Stimulated activated CD4-positive, alpha-beta T cell treated with anti-CD3 and anti-CD28 coated beads, Interleukin-4, amount 100 ng/mL, for 1 hour (primary cell): Measurements from ENCODE around the gene RFC3.
"Not testable (repeated sequence)": the region's sequence is repeated elsewhere in the genome, so short reads cannot be mapped to it uniquely, and the experiment has no call there.

Source experiments
- DNase-seq: peaks from one replicate; pipeline ENCODE4 v3.0.0-alpha.2; 2020

RFC3 gene, protein sequence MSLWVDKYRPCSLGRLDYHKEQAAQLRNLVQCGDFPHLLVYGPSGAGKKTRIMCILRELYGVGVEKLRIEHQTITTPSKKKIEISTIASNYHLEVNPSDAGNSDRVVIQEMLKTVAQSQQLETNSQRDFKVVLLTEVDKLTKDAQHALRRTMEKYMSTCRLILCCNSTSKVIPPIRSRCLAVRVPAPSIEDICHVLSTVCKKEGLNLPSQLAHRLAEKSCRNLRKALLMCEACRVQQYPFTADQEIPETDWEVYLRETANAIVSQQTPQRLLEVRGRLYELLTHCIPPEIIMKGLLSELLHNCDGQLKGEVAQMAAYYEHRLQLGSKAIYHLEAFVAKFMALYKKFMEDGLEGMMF

DNA sequence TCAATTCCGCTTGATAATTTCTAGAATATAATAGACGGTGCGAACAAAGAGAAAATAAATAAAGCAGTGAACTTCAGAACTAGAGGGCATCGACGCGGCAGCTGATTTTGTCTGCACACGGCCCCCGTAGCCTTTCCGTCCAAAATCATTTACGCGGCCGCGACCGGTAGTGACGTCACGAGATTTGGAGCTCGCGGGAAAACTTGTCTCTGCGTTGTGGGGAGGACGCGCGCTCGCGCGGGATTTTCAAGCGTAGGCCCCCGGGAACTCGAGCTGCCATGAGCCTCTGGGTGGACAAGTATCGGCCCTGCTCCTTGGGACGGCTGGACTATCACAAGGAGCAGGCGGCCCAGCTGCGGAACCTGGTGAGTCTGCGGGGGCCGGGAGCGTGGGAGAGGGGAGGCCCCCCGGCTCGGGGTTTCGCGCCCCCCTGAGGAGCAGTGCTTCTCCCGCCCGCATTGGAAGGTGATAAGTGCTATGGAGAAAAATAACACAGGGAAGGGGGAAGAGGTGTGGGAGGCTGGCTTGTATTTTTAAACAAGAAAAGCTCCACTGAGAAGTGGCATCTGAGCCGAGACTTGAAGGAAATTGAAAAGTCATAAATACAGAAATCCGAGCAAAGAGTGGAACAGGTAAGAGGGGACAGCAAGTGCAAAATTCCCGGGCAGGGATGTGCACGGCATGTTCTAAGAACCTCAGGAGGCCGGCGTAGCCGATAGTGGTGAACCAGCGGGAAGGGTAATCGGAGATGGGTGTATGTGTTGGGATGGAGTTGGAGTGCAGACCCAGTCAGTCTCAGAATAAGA lies at the start of gene RFC3:
RFC3 (plus strand) TSS at position 249 of the 806 bp plus-strand sequence; CDS start at position 279, 30 bp downstream.
- DNase-seq, result peak; percentile 90

DNA sequence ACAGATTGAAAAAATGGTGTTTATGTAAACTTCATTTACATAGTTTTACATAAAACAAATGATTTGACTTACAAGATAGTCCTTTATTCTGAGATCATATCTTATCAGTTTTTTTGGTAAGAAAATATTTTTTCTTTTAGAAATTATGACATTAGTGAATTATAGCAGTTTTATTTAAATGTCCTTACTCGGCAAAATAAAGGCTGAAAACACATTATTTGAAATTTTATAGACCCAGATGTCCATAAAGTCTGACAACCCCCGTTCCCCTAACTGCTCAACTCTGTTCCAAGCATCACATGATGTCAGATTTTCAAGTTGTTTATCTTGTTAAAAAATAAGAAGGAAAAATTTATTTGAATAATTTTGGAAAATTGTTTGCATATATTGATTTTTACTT lies 46.7 kb upstream of the RFC3 start:
- DNase-seq, result no peak

DNA sequence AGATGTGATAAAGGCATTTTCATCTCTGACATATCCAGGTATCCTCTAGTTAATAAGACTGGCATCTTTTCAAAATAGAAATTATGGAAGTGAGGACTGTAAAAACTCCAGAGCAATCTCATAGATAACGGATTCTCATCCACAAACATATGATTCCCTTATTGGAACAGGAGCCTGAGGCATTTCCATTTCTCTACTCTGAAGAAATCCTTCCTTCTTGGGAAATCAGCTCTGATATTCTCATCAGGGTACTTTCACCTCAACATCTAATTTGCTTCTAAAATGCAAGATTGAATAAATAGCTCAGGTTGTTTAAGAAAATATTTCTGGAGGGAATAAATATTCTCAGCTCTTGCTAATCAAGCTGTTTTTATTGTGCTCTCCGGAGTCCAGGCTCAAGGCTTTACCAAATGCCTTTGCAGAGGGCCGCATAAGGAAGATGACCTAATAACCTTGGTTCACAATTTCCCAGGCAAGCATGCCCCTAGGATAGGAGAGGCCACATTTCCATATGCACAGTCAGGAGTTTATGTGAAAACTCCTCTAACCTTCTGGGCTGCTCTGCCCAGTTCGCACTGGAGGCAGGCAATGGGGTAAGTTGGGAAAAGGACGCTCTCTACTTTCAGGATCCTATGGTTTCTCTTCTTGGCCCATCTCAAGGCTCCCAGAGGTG lies 44.0 kb upstream of the RFC3 start:
- no peak for DNase-seq

- no peak for DNase-seq
These were observed 42.4 kb upstream of the RFC3 start for GRCh38 chr13:33775339-33776108.

GRCh38 chr13:33776239-33776881 lies 41.6 kb upstream of the RFC3 start:
- DNase-seq, result no peak

DNA sequence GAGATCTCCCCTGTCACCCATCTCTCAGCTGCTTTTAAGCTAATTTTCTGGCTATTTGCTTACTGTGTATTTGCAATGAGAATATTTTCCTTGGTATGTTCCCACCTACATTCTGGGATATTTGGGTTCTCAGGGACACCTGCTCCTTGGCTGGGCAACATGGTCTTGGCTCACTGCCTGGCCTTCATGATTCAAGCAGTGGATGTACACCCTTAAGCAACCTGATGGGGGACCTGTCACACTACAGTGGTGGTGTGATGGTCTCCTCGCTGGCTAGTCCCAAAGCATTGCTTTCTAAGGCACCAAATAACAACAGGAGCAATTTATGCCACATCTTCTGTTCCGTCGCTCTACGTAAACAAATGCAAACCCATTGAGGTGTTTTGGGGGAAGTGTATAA lies 35.3 kb upstream of the RFC3 start:
- DNase-seq, result no peak

DNA sequence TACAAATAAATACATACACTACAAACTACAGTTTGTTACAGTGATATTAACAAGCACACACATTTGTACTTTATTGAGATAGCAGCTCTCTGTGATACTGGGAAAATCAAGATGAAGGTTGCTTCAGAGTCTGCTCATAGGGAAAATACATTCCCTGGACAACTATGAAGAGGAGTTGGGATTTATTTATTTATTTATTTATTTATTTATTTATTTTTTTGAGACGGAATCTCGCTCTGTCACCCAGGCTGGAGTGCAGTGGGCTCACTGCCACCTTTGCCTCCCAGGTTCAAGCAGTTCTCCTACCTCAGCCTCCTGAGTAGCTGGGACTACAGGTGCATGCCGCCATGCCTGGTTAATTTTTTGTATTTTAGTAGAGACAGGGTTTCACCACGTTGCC lies 34.7 kb upstream of the RFC3 start:
- not testable (repeated sequence) for DNase-seq

- no peak for DNase-seq
These were observed 33.2 kb upstream of the RFC3 start for GRCh38 chr13:33784738-33785137.

DNA sequence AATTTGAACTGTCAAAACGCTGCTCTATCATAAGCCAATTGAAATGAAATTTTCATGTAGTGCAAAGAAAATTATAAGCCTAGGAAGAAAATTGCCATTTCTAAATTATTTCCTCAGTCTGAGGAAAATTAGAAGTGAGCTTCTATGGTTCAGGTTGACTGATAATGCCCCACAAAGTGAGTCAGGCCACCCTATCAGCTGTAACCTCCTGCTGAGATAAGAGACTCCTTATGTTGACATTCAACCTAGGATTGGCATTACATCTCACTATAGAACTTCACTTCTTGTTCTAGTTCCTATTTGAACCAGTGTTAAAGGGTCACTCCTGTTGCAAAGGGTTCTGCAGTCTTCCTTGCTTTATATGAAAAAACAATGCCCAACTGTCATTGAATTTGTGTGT lies 32.6 kb upstream of the RFC3 start:
- DNase-seq, result no peak

- DNase-seq, result no peak
These were observed 30.8 kb upstream of the RFC3 start for GRCh38 chr13:33787051-33787591.

GRCh38 chr13:33789066-33789606 lies 28.8 kb upstream of the RFC3 start:
- DNase-seq, result no peak

DNA sequence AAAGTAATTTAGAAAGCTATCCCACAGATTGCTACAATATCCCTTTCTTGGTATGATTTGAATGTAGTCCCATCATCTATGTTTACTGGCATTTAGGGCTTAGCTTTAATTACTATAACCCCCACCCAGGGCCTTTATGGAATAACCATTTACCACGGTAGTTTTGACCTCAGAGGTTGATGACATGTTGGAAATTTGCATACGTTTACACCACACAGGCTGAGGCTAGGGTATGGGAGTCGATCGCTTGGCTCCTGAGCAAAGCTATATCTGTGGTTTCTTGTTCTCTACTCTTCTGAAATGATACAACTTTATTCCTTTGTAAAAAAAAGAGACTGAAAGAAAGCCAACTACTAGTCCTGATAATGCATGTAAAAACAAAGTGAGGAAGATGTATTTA lies 28.2 kb upstream of the RFC3 start:
- no peak for DNase-seq

DNA sequence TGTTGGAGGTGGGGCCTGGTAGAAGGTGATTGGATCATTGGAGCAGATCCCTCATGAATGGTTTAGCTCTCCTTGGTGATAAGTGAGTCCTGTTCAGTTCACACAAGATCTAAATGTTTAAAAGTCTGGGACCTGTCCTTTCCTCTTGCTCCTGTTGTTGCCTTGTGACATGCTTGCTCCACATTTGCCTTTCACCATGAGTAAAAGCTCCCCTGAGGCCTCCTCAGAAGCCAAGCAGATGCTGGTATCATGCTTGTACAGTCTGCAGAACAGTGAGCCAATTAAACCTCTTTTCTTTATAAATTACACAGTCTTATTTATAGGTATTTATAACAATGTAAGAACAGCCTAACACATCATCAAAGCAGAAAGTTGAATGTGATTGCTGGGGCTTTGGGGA lies 24.2 kb upstream of the RFC3 start:
- no peak for DNase-seq

- DNase-seq, result no peak
These were observed 23.4 kb upstream of the RFC3 start for GRCh38 chr13:33794576-33794975.

DNA sequence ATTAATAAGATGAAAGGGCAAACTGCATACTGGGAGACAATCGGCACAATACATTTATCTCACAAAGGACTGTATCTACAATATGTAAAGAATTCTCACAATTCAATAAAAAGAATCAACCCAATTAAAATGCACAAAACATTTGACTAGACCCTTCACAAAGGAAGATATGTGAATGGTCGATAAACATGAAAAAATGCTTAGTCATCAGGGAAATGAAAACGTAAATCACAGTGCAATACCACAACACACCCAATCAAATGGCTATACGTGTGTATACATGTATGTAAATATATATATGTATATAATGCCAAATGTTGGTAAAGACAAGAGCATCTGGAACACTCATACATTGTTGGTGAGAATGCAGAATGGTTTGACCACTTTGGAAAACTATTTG lies 21.9 kb upstream of the RFC3 start:
- no peak for DNase-seq

- DNase-seq, result no peak
These were observed 20.3 kb upstream of the RFC3 start for GRCh38 chr13:33797622-33798021.

DNA sequence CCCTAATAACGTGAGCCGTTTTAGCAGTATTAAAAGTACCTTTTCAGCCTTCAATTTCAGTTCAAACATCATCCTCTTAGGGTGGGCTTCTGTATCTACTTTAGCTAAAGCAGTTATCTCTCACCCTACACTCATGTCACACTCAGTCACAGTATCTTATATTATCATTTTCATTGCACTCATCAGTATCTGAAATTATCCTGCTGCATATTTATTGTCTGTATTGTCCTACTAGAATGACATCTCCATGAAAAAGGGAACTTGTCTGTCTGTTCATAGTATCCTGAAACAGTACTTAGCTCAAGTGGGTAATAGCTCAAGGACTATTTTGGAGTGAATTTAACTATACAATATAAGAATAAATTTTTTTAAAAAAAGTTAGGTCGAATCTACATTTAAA lies 19.9 kb upstream of the RFC3 start:
- DNase-seq, result no peak

- DNase-seq, result no peak
These were observed 17.9 kb upstream of the RFC3 start for GRCh38 chr13:33799950-33800592.

DNA sequence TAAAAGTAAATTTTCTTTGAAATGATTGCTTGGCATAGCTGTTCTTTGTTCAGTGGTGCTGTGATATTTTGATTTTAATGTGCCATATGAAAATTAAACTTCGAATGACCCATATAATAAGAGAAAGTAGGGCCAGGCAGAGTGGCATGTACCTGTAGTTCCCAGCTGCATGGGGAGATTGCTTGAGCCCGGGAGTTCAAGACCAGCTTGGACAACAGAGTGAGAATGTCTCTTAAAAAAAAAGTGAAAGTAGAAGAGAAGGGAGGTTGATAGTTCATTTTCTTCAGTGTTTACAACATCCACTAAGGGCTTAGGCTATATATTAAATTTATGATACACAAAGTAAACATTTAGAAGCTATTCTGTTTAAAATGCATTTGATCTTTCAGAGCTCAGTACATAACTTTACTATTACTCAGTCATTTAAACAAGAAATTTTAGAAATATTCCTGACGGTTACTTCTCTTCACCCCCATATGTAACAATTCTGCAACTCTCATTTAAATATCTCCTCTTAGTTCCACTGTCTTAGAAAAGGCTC lies 17.2 kb upstream of the RFC3 start:
- no peak for DNase-seq

DNA sequence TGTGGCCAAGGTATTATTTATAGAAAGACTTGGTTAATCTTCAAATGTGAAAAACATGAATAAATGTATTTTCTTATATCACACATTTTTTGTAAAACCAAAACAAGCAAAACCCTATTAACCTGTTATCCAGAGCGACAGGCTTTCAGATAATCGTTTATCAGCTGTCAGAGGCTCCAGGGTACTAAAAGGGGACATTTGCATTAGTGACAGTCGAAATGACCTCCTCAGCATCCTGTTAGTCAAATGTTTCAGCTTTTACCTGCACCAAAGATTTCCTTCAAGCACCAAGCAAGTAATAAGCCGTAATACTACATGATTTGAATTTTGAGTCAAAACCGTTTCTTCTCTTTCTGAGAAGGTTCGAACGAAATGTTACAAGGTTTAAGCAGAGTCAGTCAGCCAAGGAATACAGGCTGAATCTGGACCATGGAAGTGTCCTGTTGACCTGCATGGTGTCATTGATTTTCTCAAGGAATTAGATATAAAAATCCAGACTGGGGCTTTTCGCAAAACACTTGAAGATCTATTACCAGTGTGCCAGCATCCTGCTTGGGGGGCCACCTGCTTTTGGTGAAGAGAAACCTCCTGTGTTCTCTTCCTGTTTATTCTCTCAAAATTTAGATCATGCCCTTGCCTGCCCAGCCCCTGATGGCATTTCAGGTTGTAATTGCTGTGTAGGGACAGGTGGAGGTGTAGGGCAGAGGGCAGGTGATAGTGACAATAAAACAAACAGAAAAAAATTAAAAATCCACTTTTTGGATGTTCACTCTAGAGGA lies 11.3 kb upstream of the RFC3 start:
- no peak for DNase-seq
